ENCODE results near the gene KCNG2.

Gene KCNG2

GRCh38 chr18:79847606-79848293 lies 50.0 kb downstream of the KCNG2 start:
- H3K4me3 ChIP-seq (ENCODE audit: low read depth, low read length): no peak overlapping the region
- no peaks in the 10 kb centered on the region for H3K36me3 ChIP-seq (ENCODE audit: control insufficient read depth, insufficient read depth, low read length)
- H3K27me3 ChIP-seq (ENCODE audit: control insufficient read depth, insufficient read depth, low read length): no peaks in the 10 kb centered on the region
- no peaks in the 10 kb centered on the region for H3K4me1 ChIP-seq (ENCODE audit: control insufficient read depth, insufficient read depth, low read length)
- H3K9me3 ChIP-seq (ENCODE audit: control insufficient read depth, insufficient read depth, low read length): no peaks in the 10 kb centered on the region
- H3K9ac ChIP-seq (ENCODE audit: low read depth, low read length): no peak overlapping the region

- Histone ChIP-seq H3K9ac (ENCODE audit: low read depth, low read length) (no peak overlapping the region), H3K9me3 (ENCODE audit: control insufficient read depth, insufficient read depth, low read length) (no peaks in the 10 kb centered on the region), H3K4me1 (ENCODE audit: control insufficient read depth, insufficient read depth, low read length) (no peaks in the 10 kb centered on the region), H3K36me3 (ENCODE audit: control insufficient read depth, insufficient read depth, low read length) (no peaks in the 10 kb centered on the region), H3K4me3 (ENCODE audit: low read depth, low read length) (no peak overlapping the region), H3K27me3 (ENCODE audit: control insufficient read depth, insufficient read depth, low read length) (no peaks in the 10 kb centered on the region)
Observed at GRCh38 chr18:79848294-79848578, 50.5 kb downstream of the KCNG2 start.

GRCh38 chr18:79848579-79849327 lies 51.0 kb downstream of the KCNG2 start:
- no peaks in the 10 kb centered on the region for H3K36me3 ChIP-seq (ENCODE audit: control insufficient read depth, insufficient read depth, low read length)
- H3K4me1 ChIP-seq (ENCODE audit: control insufficient read depth, insufficient read depth, low read length): no peaks in the 10 kb centered on the region
- no peaks in the 10 kb centered on the region for H3K9me3 ChIP-seq (ENCODE audit: control insufficient read depth, insufficient read depth, low read length)
- no peaks in the 10 kb centered on the region for H3K27me3 ChIP-seq (ENCODE audit: control insufficient read depth, insufficient read depth, low read length)
- no peak overlapping the region for H3K9ac ChIP-seq (ENCODE audit: low read depth, low read length)
- H3K4me3 ChIP-seq (ENCODE audit: low read depth, low read length): no peak overlapping the region

GRCh38 chr18:79849328-79850207 lies 51.8 kb downstream of the KCNG2 start:
- H3K36me3 ChIP-seq (ENCODE audit: control insufficient read depth, insufficient read depth, low read length): no peaks in the 10 kb centered on the region
- H3K9me3 ChIP-seq (ENCODE audit: control insufficient read depth, insufficient read depth, low read length): no peaks in the 10 kb centered on the region
- H3K27me3 ChIP-seq (ENCODE audit: control insufficient read depth, insufficient read depth, low read length): no peaks in the 10 kb centered on the region
- H3K4me3 ChIP-seq (ENCODE audit: low read depth, low read length): no peak overlapping the region
- H3K9ac ChIP-seq (ENCODE audit: low read depth, low read length): no peak overlapping the region
- no peaks in the 10 kb centered on the region for H3K4me1 ChIP-seq (ENCODE audit: control insufficient read depth, insufficient read depth, low read length)

GRCh38 chr18:79850731-79851130 lies 53.0 kb downstream of the KCNG2 start:
- H3K27me3 ChIP-seq (ENCODE audit: control insufficient read depth, insufficient read depth, low read length): no peaks in the 10 kb centered on the region
- H3K9ac ChIP-seq (ENCODE audit: low read depth, low read length): no peak overlapping the region
- H3K9me3 ChIP-seq (ENCODE audit: control insufficient read depth, insufficient read depth, low read length): no peaks in the 10 kb centered on the region
- no peak overlapping the region for H3K4me3 ChIP-seq (ENCODE audit: low read depth, low read length)
- no peaks in the 10 kb centered on the region for H3K4me1 ChIP-seq (ENCODE audit: control insufficient read depth, insufficient read depth, low read length)
- no peaks in the 10 kb centered on the region for H3K36me3 ChIP-seq (ENCODE audit: control insufficient read depth, insufficient read depth, low read length)

GRCh38 chr18:79851489-79851888 lies 53.8 kb downstream of the KCNG2 start:
- H3K27me3 ChIP-seq (ENCODE audit: control insufficient read depth, insufficient read depth, low read length): no peaks in the 10 kb centered on the region

GRCh38 chr18:79851950-79852349 lies 54.2 kb downstream of the KCNG2 start:
- Histone ChIP-seq H3K9ac (ENCODE audit: low read depth, low read length) (no peak overlapping the region), H3K36me3 (ENCODE audit: control insufficient read depth, insufficient read depth, low read length) (no peaks in the 10 kb centered on the region), H3K4me1 (ENCODE audit: control insufficient read depth, insufficient read depth, low read length) (no peaks in the 10 kb centered on the region), H3K27me3 (ENCODE audit: control insufficient read depth, insufficient read depth, low read length) (no peaks in the 10 kb centered on the region), H3K9me3 (ENCODE audit: control insufficient read depth, insufficient read depth, low read length) (no peaks in the 10 kb centered on the region), H3K4me3 (ENCODE audit: low read depth, low read length) (no peak overlapping the region)

More at GRCh38 chr18:79851489-79851888, 53.8 kb downstream of the KCNG2 start:
- Histone ChIP-seq H3K4me3 (ENCODE audit: low read depth, low read length) (no peak overlapping the region), H3K9ac (ENCODE audit: low read depth, low read length) (no peak overlapping the region), H3K4me1 (ENCODE audit: control insufficient read depth, insufficient read depth, low read length) (no peaks in the 10 kb centered on the region), H3K9me3 (ENCODE audit: control insufficient read depth, insufficient read depth, low read length) (no peaks in the 10 kb centered on the region), H3K36me3 (ENCODE audit: control insufficient read depth, insufficient read depth, low read length) (no peaks in the 10 kb centered on the region)

- no peak overlapping the region for H3K4me3 ChIP-seq (ENCODE audit: low read depth, low read length)
- no peaks in the 10 kb centered on the region for H3K36me3 ChIP-seq (ENCODE audit: control insufficient read depth, insufficient read depth, low read length)
- no peaks in the 10 kb centered on the region for H3K9me3 ChIP-seq (ENCODE audit: control insufficient read depth, insufficient read depth, low read length)
- no peaks in the 10 kb centered on the region for H3K27me3 ChIP-seq (ENCODE audit: control insufficient read depth, insufficient read depth, low read length)
- H3K9ac ChIP-seq (ENCODE audit: low read depth, low read length): no peak overlapping the region
- H3K4me1 ChIP-seq (ENCODE audit: control insufficient read depth, insufficient read depth, low read length): no peaks in the 10 kb centered on the region
Observed at GRCh38 chr18:79852561-79853302, 55.0 kb downstream of the KCNG2 start.

GRCh38 chr18:79853303-79853992 lies 55.7 kb downstream of the KCNG2 start:
- Histone ChIP-seq H3K9me3 (ENCODE audit: control insufficient read depth, insufficient read depth, low read length) (no peaks in the 10 kb centered on the region), H3K36me3 (ENCODE audit: control insufficient read depth, insufficient read depth, low read length) (no peaks in the 10 kb centered on the region), H3K4me3 (ENCODE audit: low read depth, low read length) (no peak overlapping the region), H3K4me1 (ENCODE audit: control insufficient read depth, insufficient read depth, low read length) (no peaks in the 10 kb centered on the region), H3K27me3 (ENCODE audit: control insufficient read depth, insufficient read depth, low read length) (no peaks in the 10 kb centered on the region), H3K9ac (ENCODE audit: low read depth, low read length) (no peak overlapping the region)

GRCh38 chr18:79853993-79854364 lies 56.2 kb downstream of the KCNG2 start:
- Histone ChIP-seq H3K4me3 (ENCODE audit: low read depth, low read length) (no peak overlapping the region), H3K9me3 (ENCODE audit: control insufficient read depth, insufficient read depth, low read length) (no peaks in the 10 kb centered on the region), H3K4me1 (ENCODE audit: control insufficient read depth, insufficient read depth, low read length) (no peaks in the 10 kb centered on the region), H3K27me3 (ENCODE audit: control insufficient read depth, insufficient read depth, low read length) (no peaks in the 10 kb centered on the region), H3K9ac (ENCODE audit: low read depth, low read length) (no peak overlapping the region), H3K36me3 (ENCODE audit: control insufficient read depth, insufficient read depth, low read length) (no peaks in the 10 kb centered on the region)
